Upper lobe of left lung (tissue), 4 donors: ENCODE results near the gene EFHC2.

Experiments used
- CTCF ChIP-seq, 6 experiments: fragments of 450-650 bp in 4 of 6; fragments of 200-600 bp in 2 of 6; sonication (generic) in 2 of 6; IDR thresholded peaks; one replicate each; pipeline ENCODE4 v1.5.1; 2016 to 2019; ENCODE audit warnings: antibody characterized with exemption in 6 of 6
- EP300 ChIP-seq, 4 donors: sonication (generic); formaldehyde crosslinking; IDR thresholded peaks; one replicate each; pipeline ENCODE4 v1.5.1; 2017; ENCODE audit warnings: antibody characterized with exemption in 4 of 4, control low read depth in 2 of 4
- POLR2A ChIP-seq, 4 donors: fragments of 450-650 bp; IDR thresholded peaks; one replicate each; pipeline ENCODE4 v1.5.1; 2016 to 2017; ENCODE audit warnings: antibody characterized with exemption in 4 of 4, mild to moderate bottlenecking in 2 of 4
- POLR2AphosphoS5 ChIP-seq, 2 donors: sonication (generic); formaldehyde crosslinking; IDR thresholded peaks; one replicate each; pipeline ENCODE4 v1.5.1; 2017; ENCODE audit warnings: antibody characterized with exemption in 2 of 2

- no peak for TF ChIP-seq POLR2A (IDR thresholded peaks at IDR 0.05)
- no peak for TF ChIP-seq CTCF (IDR thresholded peaks at IDR 0.05)
- no peak for TF ChIP-seq POLR2AphosphoS5 (IDR thresholded peaks at IDR 0.05)
- TF ChIP-seq EP300 (IDR thresholded peaks at IDR 0.05): no peak
Measured at GRCh38 chrX:44392767-44393166, 49.3 kb upstream of the EFHC2 start.
